Stimulated activated CD8-positive, alpha-beta memory T cell treated with anti-CD3 and anti-CD28 coated beads, Interleukin-7, amount 100 ng/mL, for 48 hours (primary cell): ENCODE measurements around the gene TBX10.
"Not testable (repeated sequence)": the region's sequence is repeated elsewhere in the genome, so short reads cannot be mapped to it uniquely, and the experiment has no call there.

Experiments
- DNase-seq, 2 donors: peaks; one replicate each; pipeline ENCODE4 v3.0.0-alpha.2; 2020; ENCODE audit warnings: low read depth in 1 of 2; ENCODE audit errors: extremely low read depth in 1 of 2

The TBX10 gene

GRCh38 chr11:67604815-67605214 is 34.7 kb downstream of the TBX10 start:
- DNase-seq, result no peak

- not testable (repeated sequence) for DNase-seq
Observed at GRCh38 chr11:67604119-67604518, 35.4 kb downstream of the TBX10 start.

DNA sequence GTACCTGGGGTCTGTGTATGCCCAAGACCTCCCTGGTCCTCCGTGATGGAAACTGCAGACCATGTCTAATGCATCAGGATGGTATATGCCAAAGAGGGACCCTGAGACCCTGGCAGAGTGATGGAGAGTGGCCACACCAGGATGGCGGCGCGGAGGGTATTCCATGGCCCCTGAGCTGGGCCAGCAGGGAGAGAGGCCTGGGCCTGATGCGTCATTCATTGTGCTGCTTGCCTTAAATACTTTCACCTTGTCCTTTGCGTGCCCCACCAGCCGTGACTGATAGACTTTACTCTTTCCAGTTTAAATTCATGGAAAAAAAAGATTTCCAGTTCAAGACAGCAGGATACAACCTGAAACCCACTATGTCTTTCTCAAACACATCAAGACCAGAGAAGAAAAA is 38.5 kb downstream of the TBX10 start:
- no peak for DNase-seq

- DNase-seq, result no peak
Observed at GRCh38 chr11:67600324-67601029, 39.1 kb downstream of the TBX10 start.

DNA sequence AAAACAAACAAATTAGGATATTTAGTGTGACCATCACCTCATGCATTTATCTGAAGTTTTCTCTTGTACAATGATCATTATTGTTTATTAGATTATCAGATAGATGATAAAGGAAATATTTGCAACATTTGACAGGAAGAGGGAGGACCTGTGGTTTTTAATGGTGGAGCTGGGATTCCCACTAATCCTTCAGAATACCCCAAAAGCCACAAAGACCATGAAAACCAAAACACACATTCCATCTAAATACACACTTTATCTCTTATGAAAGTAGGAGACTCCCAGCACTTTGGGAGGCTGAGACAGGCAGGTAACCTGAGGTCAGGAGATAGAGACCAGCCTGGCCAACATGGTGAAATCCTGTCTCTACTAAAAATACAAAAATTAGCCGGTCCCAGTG is 40.4 kb downstream of the TBX10 start:
- no peak for DNase-seq

DNA sequence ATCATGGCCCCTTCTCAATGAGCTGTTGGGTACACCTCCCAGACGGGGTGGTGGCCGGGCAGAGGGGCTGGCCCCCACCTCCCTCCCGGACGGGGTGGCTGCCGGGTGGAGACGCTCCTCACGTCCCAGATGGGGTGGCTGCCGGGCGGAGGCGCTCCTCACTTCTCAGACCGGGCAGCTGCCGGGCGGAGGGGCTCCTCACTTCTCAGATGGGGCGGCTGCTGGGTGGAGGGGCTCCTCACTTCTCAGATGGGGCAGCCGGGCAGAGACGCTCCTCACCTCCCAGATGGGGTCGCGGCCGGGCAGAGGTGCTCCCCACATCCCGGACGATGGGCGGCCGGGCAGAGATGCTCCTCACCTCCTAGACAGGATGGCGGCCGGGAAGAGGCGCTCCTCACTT is 41.6 kb downstream of the TBX10 start:
- DNase-seq, result not testable (repeated sequence)

DNA sequence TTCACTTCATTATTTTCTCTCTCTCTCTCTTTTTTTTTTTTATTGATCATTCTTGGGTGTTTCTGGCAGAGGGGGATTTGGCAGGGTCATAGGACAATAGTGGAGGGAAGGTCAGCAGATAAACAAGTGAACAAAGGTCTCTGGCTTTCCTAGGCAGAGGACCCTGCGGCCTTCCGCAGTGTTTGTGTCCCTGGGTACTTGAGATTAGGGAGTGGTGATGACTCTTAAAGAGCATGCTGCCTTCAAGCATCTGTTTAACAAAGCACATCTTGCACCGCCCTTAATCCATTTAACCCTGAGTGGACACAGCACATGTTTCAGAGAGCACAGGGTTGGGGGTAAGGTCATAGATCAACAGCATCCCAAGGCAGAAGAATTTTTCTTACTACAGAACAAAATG is 42.1 kb downstream of the TBX10 start:
- not testable (repeated sequence) for DNase-seq

DNA sequence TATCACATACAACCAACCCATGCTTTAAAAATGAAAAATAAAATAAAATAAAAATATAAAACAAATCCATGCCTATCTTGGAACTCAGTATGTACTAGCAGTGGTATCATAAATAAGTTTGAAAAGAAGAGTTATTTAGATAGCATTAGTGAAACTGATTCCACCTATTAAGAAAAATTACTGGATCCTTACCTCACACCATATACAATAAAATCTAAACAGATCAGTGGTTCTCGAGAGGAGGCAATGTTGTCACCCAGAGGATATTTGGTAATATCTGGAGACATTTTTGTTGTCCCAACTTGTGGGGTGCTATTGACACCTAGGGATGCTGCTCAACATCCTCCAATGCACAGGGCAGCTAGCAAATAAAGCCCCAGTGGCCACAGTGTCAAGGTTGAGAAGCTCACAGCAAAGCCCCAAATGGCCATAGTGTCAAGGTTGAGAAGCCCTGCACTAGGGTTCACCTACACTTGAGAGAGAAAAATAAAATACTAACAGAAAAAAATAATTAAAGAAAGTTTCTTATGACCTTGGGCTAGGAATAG is 42.7 kb downstream of the TBX10 start:
- no peak for DNase-seq

DNA sequence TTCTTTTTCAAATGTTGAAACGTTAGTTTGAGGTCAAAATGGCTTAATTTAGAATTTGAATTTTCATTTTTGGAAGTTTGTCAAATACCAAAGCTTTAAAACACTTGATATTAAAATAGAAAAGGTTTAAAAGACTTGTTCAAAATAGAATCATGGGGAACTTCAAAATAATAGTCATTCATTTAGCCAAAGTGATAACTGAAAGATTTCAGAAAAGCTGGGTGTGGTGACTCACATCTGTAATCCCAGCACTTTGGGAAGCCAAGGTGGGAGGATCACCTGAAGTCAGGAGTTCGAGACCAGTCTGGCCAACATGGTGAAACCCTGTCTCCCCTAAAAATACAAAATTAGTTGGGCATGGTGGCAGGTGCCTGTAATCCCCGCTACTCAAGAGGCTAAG is 45.1 kb downstream of the TBX10 start:
- no peak for DNase-seq

- no peak for DNase-seq
Observed at GRCh38 chr11:67593565-67593905, 46.0 kb downstream of the TBX10 start.

- no peak for DNase-seq
Observed at GRCh38 chr11:67592880-67593564, 46.5 kb downstream of the TBX10 start.

- DNase-seq, result not testable (repeated sequence)
Observed at GRCh38 chr11:67588899-67589415, 50.6 kb downstream of the TBX10 start.

DNA sequence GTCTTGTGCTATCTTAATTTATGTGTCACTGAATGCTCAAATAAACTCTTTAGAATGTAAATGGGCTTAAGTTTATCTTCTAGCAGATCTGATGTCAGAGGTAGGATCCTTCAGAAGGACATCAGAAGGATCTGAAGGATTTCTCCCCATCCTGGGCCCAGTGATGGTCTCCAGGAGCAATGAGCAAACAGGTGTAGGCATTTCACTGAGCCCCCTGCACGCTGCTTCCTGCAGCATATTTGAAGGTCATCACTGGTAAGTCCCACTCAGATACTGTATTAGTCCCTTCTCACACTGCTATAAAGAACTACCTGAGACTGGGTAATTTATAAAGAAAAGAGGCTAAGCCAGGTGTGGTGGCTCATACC is 51.4 kb downstream of the TBX10 start:
- no peak for DNase-seq

- no peak for DNase-seq
Observed at GRCh38 chr11:67586568-67587250, 52.9 kb downstream of the TBX10 start.

- no peak for DNase-seq
Observed at GRCh38 chr11:67585911-67586310, 53.7 kb downstream of the TBX10 start.

- no peak for DNase-seq
Observed at GRCh38 chr11:67584881-67585873, 54.4 kb downstream of the TBX10 start.

GRCh38 chr11:67584205-67584880 is 55.2 kb downstream of the TBX10 start:
- DNase-seq, result no peak

- peak; percentile 70 to 75 for DNase-seq
Observed at GRCh38 chr11:67583247-67584204, 56.0 kb downstream of the TBX10 start, which contains the start of gene GSTP1. Gene GSTP1 (plus strand): TSS chr11:67583812. CDS start chr11:67583844, 32 bp downstream.

DNA sequence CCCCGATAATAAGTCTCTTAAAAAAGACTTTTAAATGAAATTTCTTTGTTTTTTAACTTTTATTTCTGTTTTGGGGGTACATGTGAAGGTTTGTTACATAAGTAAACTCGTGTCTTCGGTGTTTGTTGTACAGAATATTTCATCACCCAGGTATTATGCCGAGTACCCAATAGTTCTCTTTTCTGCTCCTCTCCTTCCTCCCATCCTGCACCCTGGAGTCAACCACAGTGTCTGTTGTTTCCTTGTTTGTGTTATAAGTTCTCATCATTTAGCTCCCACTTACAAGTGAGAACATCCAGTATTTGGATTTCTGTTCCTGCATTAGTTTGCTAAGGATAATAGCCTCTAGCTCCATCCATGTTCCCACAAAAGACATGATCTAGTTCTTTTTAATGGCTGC is 57.6 kb downstream of the TBX10 start:
- DNase-seq, result no peak
